Endothelial cell of umbilical vein (primary cell): Measurements from ENCODE around the gene MUC13. TPM values are rescaled to one million over a fixed set of nuclear protein-coding genes. Genes with fewer than 3 reads are reported as not detected.

ENCODE experiments used
- BruUV-seq: library from RNA; stranded (reverse); fragments of 400-500 nt; replicated peaks from 2 replicates; lab custom pipeline; 2021; lab: Mats Ljungman, UMichigan
- CTCF ChIA-PET: fragments of 300-600, 350-600 bp; sonication (Branson Sonifier 250); formaldehyde crosslinking; loops from one replicate; lab custom pipeline; 2021; ENCODE audit warnings: antibody characterized with exemption, inconsistent platforms; lab: Charles Lee
- POLR2A ChIA-PET: fragments of 300-600, 350-600 bp; sonication (Branson Sonifier 250); formaldehyde crosslinking; loops from one replicate; lab custom pipeline; 2021; ENCODE audit warnings: antibody characterized with exemption, inconsistent platforms; lab: Charles Lee
- DNase-seq: peaks from one replicate; pipeline ENCODE4 v3.0.0-alpha.2; 2011; ENCODE audit warnings: low read depth, low spot score
- FAIRE-seq: peaks from 2 replicates; lab custom pipeline; 2011; peaks lifted over from hg19 to GRCh38; lab: Jason Lieb, UNC
- H2AFZ ChIP-seq: 2 replicates; pipeline ENCODE4 v1.6.0; 2012; ENCODE audit warnings: low read depth, low read length, control low read depth, inconsistent platforms
- H3K27ac ChIP-seq: 2 replicates; pipeline ENCODE4 v1.5.1; 2011; ENCODE audit warnings: low read depth, mild to moderate bottlenecking, control low read depth, low read length, moderate library complexity; ENCODE audit not compliant: insufficient read depth
- H3K27me3 ChIP-seq, 2 experiments: 2 replicates each; pipeline versions ENCODE4 v1.6.0 to v1.6.1; 2011; ENCODE audit warnings: low read length in 2 of 2, mixed read lengths in 1 of 2; ENCODE audit not compliant: control insufficient read depth in 2 of 2, insufficient read depth in 2 of 2
- H3K36me3 ChIP-seq, 2 experiments: 2 replicates in 1 of 2; 3 replicates in 1 of 2; pipeline ENCODE4 v1.5.1; 2011; ENCODE audit warnings: low read length in 2 of 2, mild to moderate bottlenecking in 1 of 2, moderate library complexity in 1 of 2; ENCODE audit not compliant: control insufficient read depth in 2 of 2, insufficient read depth in 2 of 2; ENCODE audit errors: extremely low read depth in 1 of 2
- H3K4me1 ChIP-seq: 3 replicates; pipeline ENCODE4 v1.5.1; 2011; ENCODE audit warnings: mild to moderate bottlenecking, low read length; ENCODE audit not compliant: control insufficient read depth, insufficient read depth; ENCODE audit errors: extremely low read depth
- H3K4me2 ChIP-seq: 2 replicates; pipeline ENCODE4 v1.6.1; 2011; ENCODE audit warnings: low read length, control low read depth, mixed read lengths; ENCODE audit not compliant: insufficient read depth
- H3K4me3 ChIP-seq, 3 experiments: fragments of 200-600 bp in 1 of 3; sonication (generic), shearing (Covaris generic) in 1 of 3; replicated peaks in 1 of 3; 2 replicates each; pipeline ENCODE4 v1.5.1; 2011 to 2016; ENCODE audit warnings: control low read depth in 3 of 3, low read length in 3 of 3, mild to moderate bottlenecking in 2 of 3, inconsistent platforms in 1 of 3, low read depth in 1 of 3, moderate library complexity in 1 of 3; ENCODE audit not compliant: insufficient read depth in 1 of 3
- H3K79me2 ChIP-seq: 2 replicates; pipeline ENCODE4 v1.6.0; 2012; ENCODE audit warnings: low read length, inconsistent platforms; ENCODE audit not compliant: control insufficient read depth, insufficient read depth
- H3K9ac ChIP-seq: replicated peaks from 2 replicates; pipeline ENCODE3; 2011; ENCODE audit warnings: low read length, control low read depth; ENCODE audit not compliant: insufficient read depth; ENCODE audit errors: extremely low read depth
- H3K9me1 ChIP-seq: replicated peaks from 3 replicates; pipeline ENCODE4 v1.6.0; 2011; ENCODE audit warnings: mild to moderate bottlenecking, low read length; ENCODE audit not compliant: control insufficient read depth, insufficient read depth; ENCODE audit errors: extremely low read depth
- H3K9me3 ChIP-seq: replicated peaks from 2 replicates; pipeline ENCODE4 v1.5.1; 2012; ENCODE audit warnings: low read length, inconsistent platforms; ENCODE audit not compliant: control insufficient read depth, insufficient read depth
- H4K20me1 ChIP-seq: replicated peaks from 2 replicates; pipeline ENCODE3; 2011; ENCODE audit warnings: mild to moderate bottlenecking, low read length; ENCODE audit not compliant: control insufficient read depth, insufficient read depth; ENCODE audit errors: extremely low read depth
- CTCF ChIP-seq, 2 donors: IDR thresholded peaks; 1 replicate in 1 of 2; 2 replicates in 1 of 2; pipeline ENCODE4 v1.5.1; 2011; ENCODE audit warnings: low read length in 2 of 2, mild to moderate bottlenecking in 2 of 2, moderate library complexity in 2 of 2, control low read depth in 1 of 2, inconsistent platforms in 1 of 2, low read depth in 1 of 2; ENCODE audit not compliant: insufficient read depth in 1 of 2; ENCODE audit errors: extremely low read depth in 1 of 2
- EZH2 ChIP-seq: IDR thresholded peaks from 2 replicates; pipeline ENCODE4 v1.6.1; 2012; ENCODE audit warnings: borderline replicate concordance, low read depth, mild to moderate bottlenecking, moderate library complexity, low read length, inconsistent platforms; ENCODE audit not compliant: severe bottlenecking
- FOS ChIP-seq: IDR thresholded peaks from 2 replicates; pipeline ENCODE4 v1.6.1; 2011; ENCODE audit warnings: mild to moderate bottlenecking, low read length, moderate library complexity, borderline replicate concordance; ENCODE audit not compliant: insufficient read depth
- GATA2 ChIP-seq: IDR thresholded peaks from 2 replicates; pipeline ENCODE4 v1.7.0; 2011; ENCODE audit warnings: low read depth, mild to moderate bottlenecking, moderate library complexity, mixed read lengths, low read length; ENCODE audit not compliant: insufficient read length, insufficient read depth
- JUN ChIP-seq: IDR thresholded peaks from 2 replicates; pipeline ENCODE4 v1.6.1; 2011; ENCODE audit warnings: borderline replicate concordance, low read depth; ENCODE audit not compliant: insufficient read length, insufficient read depth
- MAX ChIP-seq: IDR thresholded peaks from 2 replicates; pipeline ENCODE4 v1.6.1; 2011; ENCODE audit not compliant: insufficient read depth, insufficient read length
- MYC ChIP-seq: IDR thresholded peaks from one replicate; pipeline ENCODE4 v1.6.1; 2011; ENCODE audit warnings: mild to moderate bottlenecking, low read depth, low read length
- POLR2A ChIP-seq: IDR thresholded peaks from 2 replicates; pipeline ENCODE4 v1.6.1; 2012; ENCODE audit warnings: low read depth, mild to moderate bottlenecking, control low read depth, low read length
- POLR2AphosphoS5 ChIP-seq: IDR thresholded peaks from 2 replicates; pipeline ENCODE4 v1.6.1; 2012; ENCODE audit warnings: low read depth, mild to moderate bottlenecking, control low read depth, low read length, moderate library complexity; ENCODE audit not compliant: insufficient read depth
- dilution Hi-C: fragments of 300-500 bp; cut with MboI; formaldehyde crosslinking; loops from one replicate; pipeline ENCODE4 v1.15.0; 2019; ENCODE audit warnings: low sequenced_read_pairs; ENCODE audit not compliant: extremely low pct_ligation_motif_present
- intact Hi-C: fragments of 100-400 bp; cut with micrococcal nuclease; formaldehyde crosslinking; loops from one replicate; pipeline ENCODE4 v1.10.0; 2022
- polyA plus RNA-seq, 4 experiments: library from polyadenylated mRNA; depleted of rRNA in 3 of 4; stranded (reverse) in 3 of 4; unstranded in 1 of 4; fragments of >200 nt; gene quantifications; 2 replicates each; pipeline versions ENCODE4 v1.2.1 to v1.2.3, GENCODE V29; 2011 to 2012; ENCODE audit warnings: missing spikeins in 1 of 4
- total RNA-seq: library from RNA; stranded (reverse); gene quantifications from 2 replicates; pipeline ENCODE4 v1.2.3, GENCODE V29; 2021

The MUC13 gene
- total and polyA plus RNA-seq, 2 donors (not counting 3 experiments of a cell fraction or from before 2014, with no cell fraction given), result not detected

- BruUV-seq, result no TSS peak
- intact Hi-C loops (no loop called here), dilution Hi-C loops (no loop called here)
- H3K4me3 ChIP-seq, result no peak overlapping the region
- peaks cover 7 to 14% of the 10 kb centered on the region in 2 experiments for H3K27me3 ChIP-seq
- H3K4me1 ChIP-seq, result no peaks in the 10 kb centered on the region
- no peak overlapping the region for H3K9ac ChIP-seq
- H3K9me3 ChIP-seq, result no peaks in the 10 kb centered on the region
- H3K4me2 ChIP-seq, result no peak overlapping the region
- DNase-seq, result no peak
- ChIA-PET POLR2A (no interaction called here), CTCF (interaction anchor here (1.0 to 1.5 kb wide), 2 partner anchors 133 to 159 kb away, joined by 3 to 4 read pairs; no protein-coding TSS in a partner anchor)
- FAIRE-seq, result no peak
- no peak overlapping the region for H2AFZ ChIP-seq
- H4K20me1 ChIP-seq, result no peaks in the 10 kb centered on the region
- H3K9me1 ChIP-seq, result no peaks in the 10 kb centered on the region
- no peaks in the 10 kb centered on the region for H3K36me3 ChIP-seq
- no peaks in the 10 kb centered on the region for H3K79me2 ChIP-seq
- TF ChIP-seq POLR2A (no peak), MAX (no peak), GATA2 (no peak), MYC (no peak), EZH2 (no peak), POLR2AphosphoS5 (no peak)
- no peak overlapping the region for H3K27ac ChIP-seq
Observed at GRCh38 chr3:124919756-124920155, 14.8 kb downstream of the MUC13 start.

GRCh38 chr3:124918524-124918923, 16.0 kb downstream of the MUC13 start:
- H3K4me3 ChIP-seq, result no peak overlapping the region
- BruUV-seq, result no TSS peak
- intact Hi-C loops, result no loop called here
- FAIRE-seq, result no peak
- ChIA-PET CTCF (interaction anchor here (1.4 to 2.2 kb wide), 4 partner anchors 9 to 157 kb away, joined by 4 to 7 read pairs (median 4); no protein-coding TSS in a partner anchor), POLR2A (no interaction called here)
- H3K4me1 ChIP-seq, result no peaks in the 10 kb centered on the region
- no peaks in the 10 kb centered on the region for H3K36me3 ChIP-seq
- no peak overlapping the region for H3K4me2 ChIP-seq
- DNase-seq, result no peak
- H3K79me2 ChIP-seq, result no peaks in the 10 kb centered on the region
- H3K9me1 ChIP-seq, result no peaks in the 10 kb centered on the region
- dilution Hi-C loops, result no loop called here
- H3K27me3 ChIP-seq, result peaks cover 4 to 14% of the 10 kb centered on the region in 2 experiments
- H4K20me1 ChIP-seq, result no peaks in the 10 kb centered on the region
- no peak overlapping the region for H3K9ac ChIP-seq
- TF ChIP-seq EZH2 (no peak), POLR2AphosphoS5 (no peak), GATA2 (no peak), MAX (no peak), POLR2A (no peak), MYC (no peak), FOS (no peak), CTCF (IDR thresholded peaks at IDR 0.05; ENCODE audit: extremely low read depth in 1 of 2, insufficient read depth in 1 of 2, low read depth in 1 of 2, low read length in 2 of 2) (no peak), JUN (no peak)
- H3K27ac ChIP-seq, result no peak overlapping the region
- H3K9me3 ChIP-seq, result no peaks in the 10 kb centered on the region
- no peak overlapping the region for H2AFZ ChIP-seq
